Effector memory CD4-positive, alpha-beta T cell (primary cell): ENCODE measurements around the gene FAU.

ENCODE experiments used
- DNase-seq, 3 donors: peaks; one replicate each; pipeline ENCODE4 v3.0.0-alpha.2; 2020
- H3K27ac ChIP-seq: 2 replicates; pipeline ENCODE4 v1.7.0; 2013; ENCODE audit warnings: mild to moderate bottlenecking, low read length, moderate library complexity; ENCODE audit not compliant: insufficient read depth, poor library complexity, severe bottlenecking
- H3K27me3 ChIP-seq: replicated peaks from 2 replicates; pipeline ENCODE4 v1.7.0; 2013; ENCODE audit warnings: mild to moderate bottlenecking, low read length; ENCODE audit not compliant: insufficient read depth, control insufficient read depth, poor library complexity, severe bottlenecking
- H3K36me3 ChIP-seq: 2 replicates; pipeline ENCODE4 v1.7.0; 2013; ENCODE audit warnings: mild to moderate bottlenecking, low read length, moderate library complexity; ENCODE audit not compliant: control insufficient read depth, insufficient read depth
- H3K4me1 ChIP-seq: 2 replicates; pipeline ENCODE4 v1.7.0; 2013; ENCODE audit warnings: low read length, mild to moderate bottlenecking; ENCODE audit not compliant: control insufficient read depth, insufficient read depth, poor library complexity, severe bottlenecking
- H3K4me3 ChIP-seq: 2 replicates; pipeline ENCODE4 v1.7.0; 2013; ENCODE audit warnings: low read length, low read depth, mild to moderate bottlenecking; ENCODE audit not compliant: insufficient read depth, poor library complexity, severe bottlenecking
- H3K9me3 ChIP-seq: 2 replicates; pipeline ENCODE4 v1.7.0; 2013; ENCODE audit warnings: mild to moderate bottlenecking, low read length, moderate library complexity; ENCODE audit not compliant: control insufficient read depth

The FAU gene

DNA sequence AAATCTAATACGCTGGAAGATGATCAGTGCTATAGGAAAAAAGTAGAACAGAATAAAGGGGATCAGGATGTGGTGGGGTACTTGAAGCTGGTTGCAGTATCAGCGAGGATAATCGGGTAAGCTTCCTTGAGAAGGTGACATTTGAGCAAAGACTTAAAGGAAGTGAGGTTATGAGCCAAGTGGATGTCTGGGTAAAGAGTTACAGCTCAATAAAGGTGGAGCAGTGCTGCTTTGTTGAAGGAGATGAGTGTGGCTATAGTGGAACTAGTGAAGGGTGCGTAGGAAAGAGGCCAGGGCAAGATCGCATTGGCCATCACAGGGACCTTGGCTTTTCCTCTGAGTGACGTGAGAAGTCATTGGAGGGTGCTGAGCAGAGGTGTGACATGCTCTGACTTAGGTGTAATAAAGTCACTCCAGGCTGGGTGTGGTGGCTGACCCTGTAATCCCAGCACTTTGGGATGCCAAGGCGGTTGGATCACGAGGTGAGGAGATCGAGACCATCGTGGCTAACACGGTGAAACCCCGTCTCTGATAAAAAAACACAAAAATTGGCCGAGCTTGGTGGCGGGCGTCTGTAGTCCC, 14.7 kb upstream of the FAU start:
- Histone ChIP-seq H3K27me3 (no peaks in the 10 kb centered on the region), H3K4me3 (no peak overlapping the region), H3K4me1 (peaks cover 21% of the 10 kb centered on the region), H3K27ac (no peak overlapping the region), H3K36me3 (peaks cover 14% of the 10 kb centered on the region), H3K9me3 (no peaks in the 10 kb centered on the region)
- no peak for DNase-seq

DNA sequence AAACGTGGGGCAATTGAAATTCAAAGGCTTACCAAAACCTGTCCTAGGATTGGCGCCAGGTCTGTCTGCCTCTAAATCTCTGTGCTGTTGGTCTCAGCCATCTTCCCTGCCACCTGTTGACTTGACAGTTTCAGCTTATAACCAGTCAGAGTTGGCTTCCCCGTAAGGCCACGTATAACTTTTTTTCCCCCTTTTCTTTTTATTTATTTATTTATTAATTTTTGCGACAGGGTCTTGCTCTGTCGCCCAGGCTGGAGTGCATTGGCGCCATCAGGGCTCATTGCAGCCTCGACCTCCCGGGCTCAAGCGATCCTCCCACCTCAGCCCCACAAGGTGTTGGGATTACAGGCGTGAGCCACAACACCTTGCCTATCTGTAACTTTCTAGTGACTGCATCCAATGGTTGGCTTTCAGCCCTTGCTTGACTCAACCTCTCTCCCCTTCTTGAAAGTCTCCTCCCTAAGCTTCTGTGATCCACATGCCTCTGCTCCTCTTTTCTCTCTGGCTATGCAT, 13.8 kb upstream of the FAU start:
- no peaks in the 10 kb centered on the region for H3K27me3 ChIP-seq
- peaks cover 21% of the 10 kb centered on the region for H3K4me1 ChIP-seq
- H3K36me3 ChIP-seq = peaks cover 23% of the 10 kb centered on the region
- peak overlapping the region; percentile 99 for H3K27ac ChIP-seq
- no peaks in the 10 kb centered on the region for H3K9me3 ChIP-seq
- H3K4me3 ChIP-seq = peak overlapping the region; percentile 83
- no peak for DNase-seq

DNA sequence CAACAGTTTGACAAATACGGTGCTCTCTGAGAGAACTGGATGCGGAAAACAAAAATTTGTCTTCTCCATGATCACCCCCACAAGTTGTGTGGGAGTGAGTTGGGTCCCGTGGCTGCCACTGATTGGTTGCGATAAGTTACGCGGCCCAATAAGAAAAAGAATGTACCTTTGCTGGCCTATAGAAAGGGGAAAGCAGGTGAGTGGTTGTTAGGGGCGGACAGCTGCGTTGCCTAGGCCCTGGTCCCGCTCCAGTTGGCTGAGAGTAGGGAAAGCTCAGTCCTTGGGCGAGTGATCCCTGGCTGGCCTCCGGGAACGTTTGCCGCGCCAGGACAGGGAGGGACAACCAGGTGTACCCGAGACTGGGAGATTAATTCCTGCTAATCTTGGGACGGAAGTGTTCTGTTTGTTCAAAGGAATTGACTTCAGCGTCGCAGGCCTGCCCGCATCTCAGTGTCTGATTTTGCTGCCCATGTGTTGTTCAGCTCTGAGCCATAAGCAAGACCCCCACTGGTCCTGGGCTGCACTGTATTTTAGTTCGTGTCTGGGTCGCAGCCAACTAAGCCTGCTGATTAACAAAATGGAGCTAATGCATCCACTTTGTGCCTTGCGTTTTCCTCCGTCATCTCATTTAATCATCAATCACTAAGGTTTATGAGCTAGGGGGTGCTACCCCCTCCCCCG, 13.2 kb upstream of the FAU start:
- peak; percentile 77 to 84 (median 83) for DNase-seq
- Histone ChIP-seq H3K9me3 (no peaks in the 10 kb centered on the region), H3K4me3 (peak overlapping the region; percentile 83), H3K27ac (peak overlapping the region; percentile 99), H3K27me3 (no peaks in the 10 kb centered on the region), H3K36me3 (peaks cover 29% of the 10 kb centered on the region), H3K4me1 (peaks cover 21% of the 10 kb centered on the region)

DNA sequence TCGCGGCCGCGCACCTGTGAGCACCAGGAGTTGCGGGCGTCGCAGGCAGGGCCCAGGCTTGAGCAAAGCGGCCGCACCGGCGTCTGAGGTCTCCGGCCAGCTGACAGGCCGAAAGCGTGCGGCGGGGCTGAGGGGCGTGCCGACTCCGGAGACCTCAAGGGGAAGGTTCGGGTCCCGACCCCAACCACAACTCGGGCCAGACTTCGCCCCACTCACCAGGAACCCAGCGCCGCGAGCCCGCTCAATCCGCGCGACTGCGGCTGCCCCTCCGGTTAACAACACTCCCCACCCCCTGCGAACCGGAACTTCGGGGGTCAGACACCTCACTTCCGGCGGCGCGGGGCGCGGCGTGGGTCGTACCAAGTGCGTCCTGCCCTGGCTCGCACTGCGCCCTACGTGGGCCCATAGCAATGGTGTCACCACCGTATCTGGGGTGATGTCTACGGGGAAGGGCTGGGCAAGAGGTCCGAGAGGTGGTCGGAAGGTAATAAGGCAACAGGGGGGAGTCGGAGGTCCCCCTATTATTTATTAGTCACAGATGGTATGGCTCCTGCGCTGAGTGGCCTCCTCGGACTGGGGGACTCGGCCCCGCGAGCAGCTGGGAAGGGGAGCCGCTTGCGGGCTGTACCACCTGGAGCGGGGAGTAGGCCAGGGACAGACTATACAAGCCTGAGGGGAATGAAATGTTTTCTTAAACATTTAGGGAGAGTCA, 12.5 kb upstream of the FAU start, which contains the start of gene SYVN1:
Gene SYVN1 (minus strand): TSS at position 280 of the 712 bp plus-strand sequence. CDS start 918 bp downstream, outside the sequence.
- no peaks in the 10 kb centered on the region for H3K27me3 ChIP-seq
- DNase-seq = peak; percentile 84 to 88 (median 86)
- H3K36me3 ChIP-seq = peaks cover 36% of the 10 kb centered on the region
- peak within 1 kb of the TSS; percentile 99 for H3K27ac ChIP-seq
- H3K4me3 ChIP-seq = peak within 1 kb of the TSS; percentile 83
- no peaks in the 10 kb centered on the region for H3K9me3 ChIP-seq
- peaks cover 21% of the 10 kb centered on the region for H3K4me1 ChIP-seq

DNA sequence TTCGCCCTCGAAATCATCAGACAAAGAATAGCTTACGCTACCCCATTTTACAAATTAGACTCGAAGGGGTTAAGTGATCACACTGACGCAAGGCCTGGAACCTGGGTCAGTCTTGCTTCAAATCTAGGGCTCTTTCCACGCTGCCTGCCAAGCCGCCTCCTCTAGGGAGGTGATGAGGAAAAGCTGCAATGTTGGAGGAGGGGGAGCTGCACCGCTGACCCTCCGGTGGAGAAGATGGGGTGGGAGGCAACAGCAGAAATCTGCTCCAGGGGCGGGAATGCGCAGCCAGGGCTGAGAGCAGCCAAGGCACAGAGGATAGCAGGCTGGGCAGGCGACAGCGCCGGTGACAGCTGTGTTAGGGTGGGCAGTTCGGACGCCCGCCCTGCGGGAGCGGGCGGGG, 11.8 kb upstream of the FAU start:
- peaks cover 43% of the 10 kb centered on the region for H3K36me3 ChIP-seq
- no peaks in the 10 kb centered on the region for H3K27me3 ChIP-seq
- H3K9me3 ChIP-seq = no peaks in the 10 kb centered on the region
- peak overlapping the region; percentile 83 for H3K4me3 ChIP-seq
- DNase-seq = no peak
- H3K27ac ChIP-seq = peak overlapping the region; percentile 99
- peaks cover 21% of the 10 kb centered on the region for H3K4me1 ChIP-seq

DNA sequence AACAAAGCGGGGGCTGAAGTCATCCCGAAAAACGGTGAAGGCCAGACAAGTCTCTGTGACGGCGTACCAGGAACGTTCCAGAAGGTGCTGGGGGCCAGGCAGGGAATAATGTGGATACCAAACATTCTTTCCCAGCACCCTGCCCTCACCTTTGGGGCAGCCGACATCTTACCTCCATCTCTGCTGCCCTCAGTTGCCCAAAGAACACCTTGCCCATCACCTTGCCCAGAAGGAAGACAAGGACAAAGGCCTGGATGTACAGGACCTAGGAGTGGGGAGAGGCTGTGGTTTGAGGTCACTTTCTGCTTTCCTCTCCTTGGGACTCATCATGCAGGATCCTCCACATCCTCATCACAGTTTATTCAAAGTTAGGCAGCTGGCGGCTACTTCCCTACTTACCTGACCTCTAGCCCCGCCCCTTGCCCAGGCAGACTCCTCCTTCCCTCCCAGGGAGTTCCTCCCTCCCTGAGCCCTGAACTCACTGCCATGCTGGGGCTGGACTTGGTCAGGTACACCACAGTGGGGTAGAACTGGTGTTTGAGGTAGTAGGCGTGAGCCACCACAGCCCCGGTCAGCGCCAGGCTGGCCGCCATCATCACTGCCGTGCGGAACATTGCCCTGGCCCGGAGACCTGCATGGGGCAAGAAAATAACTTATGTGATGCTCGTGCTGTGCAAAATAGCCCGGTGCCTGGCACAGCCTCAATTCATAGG, 11.2 kb upstream of the FAU start:
- H3K4me3 ChIP-seq = peak overlapping the region; percentile 83
- H3K36me3 ChIP-seq = peaks cover 48% of the 10 kb centered on the region
- no peaks in the 10 kb centered on the region for H3K9me3 ChIP-seq
- peak overlapping the region; percentile 99 for H3K27ac ChIP-seq
- no peaks in the 10 kb centered on the region for H3K27me3 ChIP-seq
- peaks cover 21% of the 10 kb centered on the region for H3K4me1 ChIP-seq
- peak in 1 of 3 donors; percentile 49 for DNase-seq

DNA sequence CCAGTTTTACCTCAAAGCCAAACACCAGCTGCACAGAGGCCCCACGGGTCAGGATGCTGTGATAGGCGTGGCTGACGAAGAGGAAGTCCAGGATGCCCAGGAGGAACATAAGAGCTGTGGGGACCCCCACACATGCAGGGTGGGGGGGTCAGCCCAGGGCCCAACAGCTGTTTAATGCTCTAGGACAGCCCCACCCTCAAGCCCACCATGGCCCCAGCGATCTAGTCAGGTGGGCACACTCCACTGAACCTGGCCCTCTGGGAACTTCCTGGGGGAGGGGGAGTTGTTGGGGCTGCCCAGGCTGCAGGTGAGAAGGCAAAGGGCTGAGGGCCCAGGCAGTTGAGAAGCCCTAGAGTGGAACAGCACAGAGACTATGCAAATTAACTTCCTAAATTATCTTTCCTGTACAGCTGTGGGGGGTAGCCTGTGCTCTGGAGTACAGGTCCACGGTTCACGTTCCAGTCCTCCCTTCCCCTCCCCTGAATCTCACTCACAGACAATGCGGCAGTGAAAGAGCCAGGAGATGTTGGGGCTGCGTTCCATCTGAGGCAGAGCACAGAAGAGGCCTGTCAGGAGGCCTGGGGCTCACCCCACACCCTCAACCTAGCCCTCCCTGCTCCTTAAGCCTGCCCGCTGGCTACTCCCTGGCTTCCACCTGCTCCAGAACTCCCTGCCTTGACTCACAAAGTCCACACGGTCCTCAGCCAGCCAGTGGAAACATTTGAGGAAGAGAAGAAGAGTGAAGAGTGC, 10.5 kb upstream of the FAU start:
- no peak for DNase-seq
- no peak overlapping the region for H3K4me3 ChIP-seq
- no peaks in the 10 kb centered on the region for H3K27me3 ChIP-seq
- H3K9me3 ChIP-seq = no peaks in the 10 kb centered on the region
- H3K4me1 ChIP-seq = peaks cover 21% of the 10 kb centered on the region
- peaks cover 56% of the 10 kb centered on the region for H3K36me3 ChIP-seq
- no peak overlapping the region for H3K27ac ChIP-seq

DNA sequence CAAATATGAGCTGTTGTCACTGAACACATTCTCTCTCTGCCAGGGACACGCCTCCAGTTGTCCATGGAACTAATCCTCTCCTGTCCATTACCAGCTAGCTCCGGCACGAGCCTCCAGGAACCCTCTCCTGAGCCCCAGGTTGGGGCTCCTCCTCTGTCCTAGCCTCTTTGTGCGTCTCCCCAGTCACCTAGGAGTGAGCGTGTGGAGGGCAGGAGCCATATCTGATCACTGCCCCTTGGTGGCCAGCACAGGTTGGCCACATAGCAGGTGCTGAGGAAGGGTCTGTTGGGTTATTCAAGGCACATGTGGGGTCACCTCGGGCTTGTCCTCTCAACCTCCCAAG, 9.9 kb upstream of the FAU start:
- Histone ChIP-seq H3K4me3 (no peak overlapping the region), H3K27me3 (no peaks in the 10 kb centered on the region), H3K36me3 (peaks cover 61% of the 10 kb centered on the region), H3K4me1 (peaks cover 21% of the 10 kb centered on the region), H3K27ac (no peak overlapping the region), H3K9me3 (no peaks in the 10 kb centered on the region)
- no peak for DNase-seq

DNA sequence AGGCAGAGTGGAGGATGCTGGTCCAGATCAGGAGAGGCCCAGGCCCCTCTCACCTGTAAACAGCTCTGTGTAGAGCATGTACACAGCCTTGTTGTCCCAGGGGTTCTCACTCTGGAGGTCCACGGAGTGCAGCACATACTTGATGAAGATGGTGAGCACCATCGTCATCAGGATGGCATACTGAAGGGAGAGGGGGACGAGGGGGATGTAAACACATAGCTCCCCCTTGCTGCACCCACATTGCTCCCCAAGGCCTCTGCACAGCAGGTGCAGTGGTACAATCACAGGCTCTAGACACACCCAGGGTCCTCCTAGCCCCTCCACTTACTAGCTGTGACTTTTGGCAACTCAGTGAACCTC, 9.5 kb upstream of the FAU start:
- Histone ChIP-seq H3K27me3 (no peaks in the 10 kb centered on the region), H3K27ac (no peak overlapping the region), H3K36me3 (peaks cover 66% of the 10 kb centered on the region), H3K9me3 (no peaks in the 10 kb centered on the region), H3K4me3 (no peak overlapping the region), H3K4me1 (peaks cover 21% of the 10 kb centered on the region)
- no peak for DNase-seq
